Breast epithelium (tissue), 4 donors: ENCODE data around the gene TRMT44. TPM values are rescaled to one million over a fixed set of nuclear protein-coding genes. Genes with fewer than 3 reads are reported as not detected.

ENCODE experiments used
- DNase-seq, 2 donors: peaks; one replicate each; pipeline ENCODE4 v3.0.0-alpha.2; 2019; ENCODE audit warnings: low spot score in 2 of 2
- H3K27ac ChIP-seq, 2 donors: fragments of 200-600 bp; sonication (generic) in 1 of 2; one replicate each; pipeline ENCODE4 v1.5.1; 2016 to 2019; ENCODE audit warnings: mild to moderate bottlenecking in 1 of 2
- H3K27me3 ChIP-seq, 2 donors: fragments of 200-600 bp; sonication (generic) in 1 of 2; one replicate each; pipeline versions ENCODE4 v1.5.1 to v1.6.0; 2017 to 2019; ENCODE audit warnings: control low read depth in 1 of 2, mild to moderate bottlenecking in 1 of 2
- H3K36me3 ChIP-seq: fragments of 200-600 bp; one replicate; pipeline ENCODE4 v1.5.1; 2019
- H3K4me1 ChIP-seq, 2 donors: fragments of 200-600 bp; sonication (generic); one replicate each; pipeline ENCODE4 v1.5.1; 2016 to 2019; ENCODE audit warnings: control low read depth in 1 of 2
- H3K4me3 ChIP-seq, 3 donors: fragments of 200-600 bp; sonication (generic); 1 replicate in 2 of 3; 2 replicates in 1 of 3; pipeline ENCODE4 v1.5.1; 2016 to 2019; ENCODE audit warnings: mild to moderate bottlenecking in 3 of 3, moderate library complexity in 2 of 3
- H3K9me3 ChIP-seq, 2 donors: fragments of 200-600 bp; sonication (generic) in 1 of 2; one replicate each; pipeline ENCODE4 v1.5.1; 2016 to 2019; ENCODE audit warnings: control low read depth in 1 of 2
- CTCF ChIP-seq, 3 donors: fragments of 450-650 bp; IDR thresholded peaks; one replicate each; pipeline ENCODE4 v1.5.1; 2016 to 2017; ENCODE audit warnings: antibody characterized with exemption in 3 of 3, mild to moderate bottlenecking in 3 of 3, moderate library complexity in 3 of 3
- POLR2A ChIP-seq: fragments of 450-650 bp; IDR thresholded peaks from one replicate; pipeline ENCODE4 v1.6.1; 2016; ENCODE audit warnings: antibody characterized with exemption, mild to moderate bottlenecking, moderate library complexity
- POLR2AphosphoS5 ChIP-seq, 3 donors: sonication (generic); formaldehyde crosslinking; IDR thresholded peaks; one replicate each; pipeline ENCODE4 v1.6.1; 2017; ENCODE audit warnings: antibody characterized with exemption in 3 of 3
- intact Hi-C: fragments of 100-400 bp; cut with DNase I; formaldehyde crosslinking; loops from one replicate; pipeline ENCODE4 v1.15.1; 2023; ENCODE audit warnings: low total_unique reads
- total RNA-seq, 3 donors: library from RNA; depleted of rRNA; stranded (reverse); fragments of >200 nt; gene quantifications; one replicate each; pipeline ENCODE4 v1.1.0, GENCODE V29; 2016

The TRMT44 gene
- total RNA-seq, 3 donors from 2014 or later: 24.6 to 47.7 (median 28.2) TPM

GRCh38 chr4:8517946-8518345 is 77.4 kb downstream of the TRMT44 start:
- Histone ChIP-seq H3K4me3 (no peak overlapping the region), H3K36me3 (no peaks in the 10 kb centered on the region), H3K27me3 (no peaks in the 10 kb centered on the region), H3K9me3 (peaks cover 5 to 14% of the 10 kb centered on the region in 2 donors), H3K4me1 (no peaks in the 10 kb centered on the region), H3K27ac (no peak overlapping the region)
- intact Hi-C loops: no loop called here
- DNase-seq: no peak
- TF ChIP-seq CTCF (IDR thresholded peaks at IDR 0.05): no peak
- no peak for TF ChIP-seq POLR2A
- no peak for TF ChIP-seq POLR2AphosphoS5 (IDR thresholded peaks at IDR 0.05)

GRCh38 chr4:8522160-8523120 is 81.9 kb downstream of the TRMT44 start:
- Histone ChIP-seq H3K36me3 (no peaks in the 10 kb centered on the region), H3K27ac (no peak overlapping the region), H3K4me3 (no peak overlapping the region), H3K9me3 (peaks cover 5 to 14% of the 10 kb centered on the region in 2 donors), H3K27me3 (no peaks in the 10 kb centered on the region), H3K4me1 (no peaks in the 10 kb centered on the region)
- intact Hi-C loops: no loop called here
- no peak for DNase-seq
- TF ChIP-seq POLR2A (no peak), POLR2AphosphoS5 (IDR thresholded peaks at IDR 0.05) (no peak), CTCF (IDR thresholded peaks at IDR 0.05) (no peak)

GRCh38 chr4:8523175-8523574 is 82.6 kb downstream of the TRMT44 start:
- DNase-seq: no peak
- no peak overlapping the region for H3K27ac ChIP-seq
- no peaks in the 10 kb centered on the region for H3K4me1 ChIP-seq
- no peak for TF ChIP-seq CTCF (IDR thresholded peaks at IDR 0.05)
- no peak for TF ChIP-seq POLR2AphosphoS5 (IDR thresholded peaks at IDR 0.05)
- no peak for TF ChIP-seq POLR2A
- no peaks in the 10 kb centered on the region for H3K27me3 ChIP-seq
- H3K9me3 ChIP-seq: peaks cover 5 to 14% of the 10 kb centered on the region in 2 donors
- intact Hi-C loops: no loop called here
- no peaks in the 10 kb centered on the region for H3K36me3 ChIP-seq
- H3K4me3 ChIP-seq: no peak overlapping the region

GRCh38 chr4:8523766-8524165 is 83.2 kb downstream of the TRMT44 start:
- H3K27me3 ChIP-seq: no peaks in the 10 kb centered on the region
- TF ChIP-seq POLR2AphosphoS5 (IDR thresholded peaks at IDR 0.05) (no peak), POLR2A (no peak), CTCF (IDR thresholded peaks at IDR 0.05) (no peak)
- no peaks in the 10 kb centered on the region for H3K4me1 ChIP-seq
- intact Hi-C loops: no loop called here
- peaks cover 5 to 14% of the 10 kb centered on the region in 2 donors for H3K9me3 ChIP-seq
- no peak for DNase-seq
- H3K4me3 ChIP-seq: no peak overlapping the region
- no peak overlapping the region for H3K27ac ChIP-seq
- H3K36me3 ChIP-seq: no peaks in the 10 kb centered on the region
